WTC11 (cell line): ENCODE measurements around the gene MDM4.
"Not testable (repeated sequence)": the region's sequence is repeated elsewhere in the genome, so short reads cannot be mapped to it uniquely, and the experiment has no call there.

ENCODE experiments used
- CREM ChIP-seq: sonication (generic); formaldehyde crosslinking; IDR thresholded peaks from 2 replicates; pipeline ENCODE4 v1.8.1; 2022; ENCODE audit warnings: mild to moderate bottlenecking, missing genetic modification reagents, moderate library complexity
- NR3C1 ChIP-seq: sonication (generic); formaldehyde crosslinking; conservative IDR thresholded peaks from 2 replicates; pipeline ENCODE4 v1.8.1; 2023; ENCODE audit warnings: low read depth, mild to moderate bottlenecking, missing genetic modification reagents
- TP53 ChIP-seq: sonication (generic); formaldehyde crosslinking; IDR thresholded peaks from 2 replicates; pipeline ENCODE4 v1.8.1; 2023; ENCODE audit warnings: mild to moderate bottlenecking, missing genetic modification reagents
- ZNF121 ChIP-seq: sonication (generic); formaldehyde crosslinking; IDR thresholded peaks from 2 replicates; pipeline ENCODE4 v1.8.0; 2023; ENCODE audit warnings: missing genetic modification reagents
- TF ChIP-seq, protein P1 (sequence below): fragments of 200-600 bp; IDR thresholded peaks from 2 replicates; pipeline ENCODE4 v1.8.0; 2022; ENCODE audit warnings: antibody characterized with exemption
- TF ChIP-seq, protein P2 (sequence below): fragments of 250-450 bp; sonication (Bioruptor Pico); IDR thresholded peaks from 2 replicates; pipeline ENCODE4 v2.1.2; 2022; ENCODE audit warnings: mild to moderate bottlenecking, moderate library complexity

DNA sequence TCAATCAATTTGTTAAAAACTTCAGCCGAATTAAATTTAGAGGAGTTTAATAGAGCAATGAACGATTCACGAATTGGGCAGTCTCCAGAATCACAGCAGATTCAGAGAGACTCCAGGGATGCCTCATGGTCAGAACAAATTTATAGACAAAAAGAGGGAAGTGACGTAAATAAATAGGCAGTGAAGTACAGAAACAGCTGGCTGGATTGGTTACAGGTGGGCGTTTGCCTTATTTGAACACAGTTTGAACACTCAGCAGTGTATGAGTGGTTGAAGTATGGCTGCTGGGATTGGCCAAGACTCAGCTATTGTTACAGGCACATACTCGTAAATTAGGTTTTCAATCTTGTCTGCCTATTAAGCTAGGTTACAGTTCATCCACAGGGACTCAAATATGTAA, 43.8 kb downstream of the MDM4 start:
- TF ChIP-seq, protein P1, sequence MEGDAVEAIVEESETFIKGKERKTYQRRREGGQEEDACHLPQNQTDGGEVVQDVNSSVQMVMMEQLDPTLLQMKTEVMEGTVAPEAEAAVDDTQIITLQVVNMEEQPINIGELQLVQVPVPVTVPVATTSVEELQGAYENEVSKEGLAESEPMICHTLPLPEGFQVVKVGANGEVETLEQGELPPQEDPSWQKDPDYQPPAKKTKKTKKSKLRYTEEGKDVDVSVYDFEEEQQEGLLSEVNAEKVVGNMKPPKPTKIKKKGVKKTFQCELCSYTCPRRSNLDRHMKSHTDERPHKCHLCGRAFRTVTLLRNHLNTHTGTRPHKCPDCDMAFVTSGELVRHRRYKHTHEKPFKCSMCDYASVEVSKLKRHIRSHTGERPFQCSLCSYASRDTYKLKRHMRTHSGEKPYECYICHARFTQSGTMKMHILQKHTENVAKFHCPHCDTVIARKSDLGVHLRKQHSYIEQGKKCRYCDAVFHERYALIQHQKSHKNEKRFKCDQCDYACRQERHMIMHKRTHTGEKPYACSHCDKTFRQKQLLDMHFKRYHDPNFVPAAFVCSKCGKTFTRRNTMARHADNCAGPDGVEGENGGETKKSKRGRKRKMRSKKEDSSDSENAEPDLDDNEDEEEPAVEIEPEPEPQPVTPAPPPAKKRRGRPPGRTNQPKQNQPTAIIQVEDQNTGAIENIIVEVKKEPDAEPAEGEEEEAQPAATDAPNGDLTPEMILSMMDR, result not testable (repeated sequence)
- TF ChIP-seq TP53, CREM, ZNF121, NR3C1 (CRISPR knock-in tag): not testable (repeated sequence)
- TF ChIP-seq, protein P2, sequence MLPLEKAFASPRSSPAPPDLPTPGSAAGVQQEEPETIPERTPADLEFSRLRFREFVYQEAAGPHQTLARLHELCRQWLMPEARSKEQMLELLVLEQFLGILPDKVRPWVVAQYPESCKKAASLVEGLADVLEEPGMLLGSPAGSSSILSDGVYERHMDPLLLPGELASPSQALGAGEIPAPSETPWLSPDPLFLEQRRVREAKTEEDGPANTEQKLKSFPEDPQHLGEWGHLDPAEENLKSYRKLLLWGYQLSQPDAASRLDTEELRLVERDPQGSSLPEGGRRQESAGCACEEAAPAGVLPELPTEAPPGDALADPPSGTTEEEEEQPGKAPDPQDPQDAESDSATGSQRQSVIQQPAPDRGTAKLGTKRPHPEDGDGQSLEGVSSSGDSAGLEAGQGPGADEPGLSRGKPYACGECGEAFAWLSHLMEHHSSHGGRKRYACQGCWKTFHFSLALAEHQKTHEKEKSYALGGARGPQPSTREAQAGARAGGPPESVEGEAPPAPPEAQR (CRISPR knock-in tag), result not testable (repeated sequence)
